SH-SY5Y (cell line): ENCODE results near the gene ALPI.

Source experiments
- GATA2 ChIP-seq: IDR thresholded peaks from 2 replicates; pipeline ENCODE4 v1.6.1; 2011; ENCODE audit warnings: mild to moderate bottlenecking, low read depth, low read length
- GATA3 ChIP-seq: IDR thresholded peaks from 2 replicates; pipeline ENCODE4 v1.6.1; 2011; ENCODE audit warnings: low read depth, mild to moderate bottlenecking, low read length, moderate library complexity

DNA sequence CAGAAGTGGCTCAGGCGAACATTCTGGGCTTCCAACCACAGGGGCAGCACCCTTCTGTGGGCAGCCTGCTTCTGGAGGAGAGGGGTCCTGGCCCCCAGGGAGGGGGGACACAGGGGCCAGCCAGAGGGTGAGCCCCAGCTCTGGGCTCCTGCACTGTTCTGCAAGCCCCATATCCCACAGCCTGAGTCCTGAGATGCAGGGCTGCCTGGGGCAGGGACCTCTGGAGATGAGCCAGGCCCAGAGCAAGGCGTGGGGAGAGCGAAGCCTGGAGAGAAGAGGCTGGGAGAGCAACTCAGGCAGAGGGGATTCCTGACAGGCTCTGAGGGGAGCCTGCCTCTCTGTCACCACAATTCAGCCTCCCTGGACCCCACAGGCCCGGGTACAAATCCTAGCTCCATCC lies 50.8 kb downstream of the ALPI start:
- no peak for TF ChIP-seq GATA3
- TF ChIP-seq GATA2 = no peak
